Left forelimb (tissue), 1 donor: ENCODE measurements around the gene PAPOLG.
"Not testable (repeated sequence)": the region's sequence is repeated elsewhere in the genome, so short reads cannot be mapped to it uniquely, and the experiment has no call there.

Experiments used
- DNase-seq: peaks from one replicate; pipeline ENCODE4 v3.0.0-alpha.2; 2018; ENCODE audit warnings: low spot score

PAPOLG gene

DNA sequence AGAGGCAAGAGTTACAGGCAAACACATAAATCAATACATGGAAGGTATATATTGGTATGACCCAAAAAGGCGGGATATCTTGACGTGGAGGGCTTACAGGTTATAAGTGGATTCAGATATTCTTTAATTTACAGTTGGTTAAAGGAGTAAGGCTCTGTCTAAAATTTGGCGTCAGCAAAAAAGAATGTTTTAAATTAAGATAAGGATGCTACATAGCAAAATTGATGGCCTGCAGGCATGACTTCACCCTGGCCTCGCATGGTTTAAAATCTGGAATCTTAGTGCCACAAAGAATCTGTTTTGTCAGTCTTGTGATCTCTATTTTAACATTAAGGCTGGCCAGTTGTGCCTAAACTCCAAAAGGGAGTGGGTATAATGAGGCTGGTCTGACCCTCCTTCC is 66.9 kb downstream of the PAPOLG start:
- DNase-seq, result no peak

GRCh38 chr2:60823694-60824305 is 67.7 kb downstream of the PAPOLG start:
- no peak for DNase-seq

DNA sequence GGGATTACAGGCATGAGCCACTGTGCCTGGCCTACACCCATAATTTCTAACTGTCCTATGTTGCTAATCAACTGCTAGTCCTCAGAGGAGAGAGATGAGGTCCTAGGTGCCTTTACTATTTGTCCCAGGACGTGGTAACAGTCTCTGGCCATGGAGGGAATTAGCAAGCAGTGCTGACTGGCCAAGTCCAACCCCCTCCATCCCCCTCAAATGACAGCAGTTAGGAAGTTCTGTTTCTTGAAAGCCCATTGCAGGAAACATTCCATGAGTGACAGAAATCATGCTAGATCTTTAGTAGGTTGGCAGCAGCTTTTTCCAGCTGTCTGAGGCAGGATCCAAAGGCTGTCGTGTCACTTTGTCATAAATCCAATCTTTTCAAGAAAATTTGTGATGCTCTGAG is 69.6 kb downstream of the PAPOLG start:
- no peak for DNase-seq

DNA sequence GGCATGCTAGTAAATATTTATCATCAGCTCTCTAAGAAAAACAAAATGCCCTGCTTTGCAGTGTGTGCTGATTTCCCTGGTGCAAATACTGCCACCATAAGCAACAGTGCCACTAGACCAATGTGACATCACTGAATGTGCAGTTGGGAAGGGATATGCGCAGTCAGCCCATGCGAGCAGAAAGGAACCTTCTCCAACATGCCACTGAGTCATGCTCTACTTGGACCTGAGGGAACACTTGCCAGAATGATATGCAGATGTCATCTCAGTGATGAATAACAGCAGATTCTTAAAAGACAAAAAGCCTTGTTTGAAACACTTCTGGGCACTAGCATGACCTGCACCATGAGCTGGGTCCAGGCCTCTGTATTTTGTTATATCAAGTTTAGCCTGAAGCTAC is 70.0 kb downstream of the PAPOLG start:
- no peak for DNase-seq

- not testable (repeated sequence) for DNase-seq
These were observed 70.8 kb downstream of the PAPOLG start for GRCh38 chr2:60826860-60827259.

GRCh38 chr2:60827369-60827768 is 71.3 kb downstream of the PAPOLG start:
- DNase-seq, result no peak

DNA sequence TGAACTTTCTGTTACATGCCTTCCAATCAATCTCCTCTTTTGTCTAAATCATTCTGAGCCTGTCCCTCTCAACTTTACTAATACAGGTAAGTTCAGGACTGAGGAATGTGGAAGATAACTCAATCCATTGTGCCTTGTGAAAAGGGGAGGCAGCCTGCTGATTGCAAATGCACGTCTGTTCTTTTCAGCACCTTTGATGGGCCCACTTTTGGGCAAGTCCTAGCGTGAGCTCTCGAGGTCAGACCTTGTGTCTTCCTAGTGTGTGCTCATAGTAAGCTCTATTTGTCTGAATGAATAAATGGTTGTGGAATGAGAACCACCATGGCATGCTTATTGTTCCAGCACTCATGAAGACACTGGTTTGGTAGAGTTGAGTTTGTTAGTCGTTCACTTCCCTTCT is 74.9 kb downstream of the PAPOLG start:
- no peak for DNase-seq

GRCh38 chr2:60831921-60832320 is 75.9 kb downstream of the PAPOLG start:
- DNase-seq, result no peak

GRCh38 chr2:60832621-60833020 is 76.6 kb downstream of the PAPOLG start:
- no peak for DNase-seq

DNA sequence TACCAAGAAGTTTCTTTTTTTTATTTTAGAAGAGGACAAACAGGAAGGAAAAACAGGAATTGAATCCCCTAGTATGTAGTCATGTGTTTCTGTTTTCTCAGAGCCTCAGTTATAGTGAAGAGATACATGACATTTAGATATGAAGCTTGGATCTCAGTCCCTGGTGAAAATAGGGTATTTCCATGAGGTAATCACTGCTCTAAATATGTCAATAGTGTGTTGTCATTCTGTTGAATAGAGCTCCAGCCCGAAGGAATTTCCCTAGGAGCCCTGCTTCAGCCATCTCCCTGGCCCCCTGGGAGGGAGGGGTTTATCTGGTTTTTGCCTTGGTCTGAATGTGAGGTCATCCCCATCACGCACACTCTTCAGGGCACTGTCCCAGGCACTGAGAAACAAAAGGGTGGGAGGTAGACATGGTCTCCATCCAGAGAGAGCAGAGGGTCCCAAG is 78.2 kb downstream of the PAPOLG start:
- no peak for DNase-seq

DNA sequence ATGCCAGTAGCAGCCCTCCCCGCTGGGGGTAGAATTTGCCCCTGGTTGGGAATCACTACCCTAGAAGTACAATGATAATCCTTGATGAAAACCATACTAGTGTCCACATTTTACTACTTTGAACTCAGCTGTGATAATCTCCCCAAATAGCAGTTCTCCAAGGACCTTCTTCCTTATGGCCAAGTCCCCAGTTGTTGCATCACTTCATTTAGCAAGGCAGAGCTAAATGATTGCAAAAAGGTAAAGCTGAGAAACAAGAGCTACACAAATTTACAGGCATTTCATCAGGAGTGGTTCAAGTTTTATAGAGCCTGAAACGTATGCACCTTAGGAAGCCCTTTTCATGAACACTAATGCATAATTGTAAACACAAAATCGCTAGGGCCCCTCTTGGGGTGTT is 80.4 kb downstream of the PAPOLG start:
- no peak for DNase-seq

GRCh38 chr2:60837123-60837522 is 81.1 kb downstream of the PAPOLG start:
- no peak for DNase-seq

DNA sequence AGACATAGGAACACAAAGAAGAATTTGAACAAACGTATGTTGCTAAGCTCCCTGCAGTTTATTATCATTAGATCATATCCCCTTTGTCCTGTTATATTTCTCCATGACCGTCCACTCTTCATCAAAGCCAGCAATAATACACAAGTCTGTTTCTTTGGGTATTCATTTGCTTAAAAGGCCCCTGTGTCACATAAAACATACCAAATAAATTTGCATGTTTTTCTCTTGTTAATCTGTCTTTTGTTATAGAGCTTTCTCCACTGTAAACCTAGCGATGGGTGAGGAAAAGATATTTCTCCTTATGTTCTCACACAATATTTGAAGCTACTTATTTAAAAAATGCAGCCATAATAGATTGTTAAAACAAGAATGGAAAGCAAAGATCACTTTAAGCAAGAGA is 82.4 kb downstream of the PAPOLG start:
- DNase-seq, result no peak

GRCh38 chr2:60839126-60839813 is 83.2 kb downstream of the PAPOLG start:
- DNase-seq, result no peak

DNA sequence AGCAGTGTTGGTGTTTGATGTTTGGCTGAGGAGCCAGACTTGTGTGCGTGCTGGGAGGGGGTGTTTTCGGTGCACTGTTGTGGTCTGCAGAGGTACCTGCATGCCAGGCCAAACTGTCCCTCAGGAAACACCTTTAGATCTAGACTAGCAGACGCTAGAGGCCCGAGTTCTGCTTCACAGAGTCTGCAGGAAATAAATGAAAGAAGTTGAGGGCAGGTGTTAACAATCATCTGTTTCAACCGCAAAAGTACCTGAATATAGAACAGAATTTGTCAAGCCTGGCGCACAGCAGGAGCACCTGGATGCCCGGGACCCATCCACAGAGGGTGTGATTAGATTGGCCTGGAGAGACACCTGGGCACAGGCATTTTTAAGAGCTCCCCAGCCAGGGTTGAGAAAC is 84.8 kb downstream of the PAPOLG start:
- no peak for DNase-seq

DNA sequence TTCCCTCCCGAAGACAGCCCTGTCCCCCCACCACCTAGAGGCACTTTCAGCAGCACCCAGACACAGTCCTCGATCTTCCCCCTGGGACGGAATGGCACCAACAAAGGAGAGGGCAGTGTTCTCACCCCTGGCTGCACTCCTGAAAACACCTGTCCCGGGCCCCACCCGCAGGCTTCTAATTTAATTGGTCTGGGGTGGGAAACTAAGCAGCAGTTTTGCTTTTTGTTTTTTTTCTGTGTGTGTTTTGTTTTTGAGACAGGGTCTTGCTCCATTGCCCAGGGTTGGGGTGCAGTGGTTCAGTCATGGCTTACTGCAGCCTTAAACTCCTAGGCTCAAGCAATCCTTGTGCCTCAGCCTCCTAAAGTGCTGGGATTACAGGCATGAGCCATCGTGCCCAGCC is 86.9 kb downstream of the PAPOLG start:
- no peak for DNase-seq

DNA sequence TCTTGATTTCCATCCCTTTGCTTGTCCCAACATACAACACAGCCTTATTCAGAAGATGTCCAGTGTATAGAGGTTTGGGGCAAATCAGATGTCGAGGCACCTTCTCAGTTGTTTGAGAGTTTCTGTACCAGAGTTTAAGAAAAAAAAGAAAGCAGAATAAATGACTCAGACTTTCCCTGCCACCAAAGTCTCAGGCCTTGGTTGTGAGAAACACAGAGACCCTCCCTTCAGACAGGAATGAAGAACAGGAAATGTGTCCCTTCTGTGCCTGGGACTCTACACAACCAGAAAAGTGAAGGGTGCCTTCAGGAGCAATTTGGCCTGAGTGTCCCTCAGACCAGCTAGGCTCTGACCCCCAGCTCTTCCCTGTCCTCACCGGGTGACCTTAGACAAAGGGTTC is 88.0 kb downstream of the PAPOLG start:
- DNase-seq, result no peak

- no peak for DNase-seq
These were observed 91.8 kb downstream of the PAPOLG start for GRCh38 chr2:60847854-60848253.
